Kidney (tissue), 14 donors: Measurements from ENCODE around the gene CUBN. TPM values are rescaled to one million over a fixed set of nuclear protein-coding genes. Genes with fewer than 3 reads are reported as not detected.
"Not testable (repeated sequence)": the region's sequence is repeated elsewhere in the genome, so short reads cannot be mapped to it uniquely, and the experiment has no call there.

Experiments
- DNase-seq, 5 donors: peaks; one replicate each; pipeline ENCODE4 v3.0.0-alpha.2; 2013 to 2020
- FAIRE-seq: peaks from 2 replicates; lab custom pipeline; 2012; peaks lifted over from hg19 to GRCh38; lab: Jason Lieb, UNC
- H3K27ac ChIP-seq, 2 donors: one replicate each; pipeline ENCODE4 v1.7.0; 2013; ENCODE audit warnings: low read depth in 2 of 2, low read length in 2 of 2, inconsistent platforms in 1 of 2
- H3K27me3 ChIP-seq: one replicate; pipeline ENCODE4 v1.7.1; 2013; ENCODE audit warnings: low read length, inconsistent platforms; ENCODE audit not compliant: control insufficient read depth, insufficient read depth
- H3K36me3 ChIP-seq, 3 donors: one replicate each; pipeline versions ENCODE4 v1.7.0 to v1.7.1; 2013; ENCODE audit warnings: low read length in 3 of 3, control low read depth in 1 of 3, inconsistent platforms in 1 of 3; ENCODE audit not compliant: insufficient read depth in 3 of 3, control insufficient read depth in 2 of 3
- H3K4me1 ChIP-seq, 3 donors: one replicate each; pipeline versions ENCODE4 v1.7.0 to v1.7.1; 2013; ENCODE audit warnings: low read length in 3 of 3, inconsistent platforms in 1 of 3, low read depth in 1 of 3; ENCODE audit not compliant: control insufficient read depth in 2 of 3, insufficient read depth in 2 of 3
- H3K4me3 ChIP-seq, 3 donors: one replicate each; pipeline versions ENCODE4 v1.7.0 to v1.8.1; 2013; ENCODE audit warnings: low read length in 3 of 3, control low read depth in 1 of 3, inconsistent platforms in 1 of 3
- H3K9ac ChIP-seq, 3 donors: one replicate each; pipeline versions ENCODE4 v1.7.0 to v1.7.1; 2013; ENCODE audit warnings: low read length in 3 of 3, control low read depth in 1 of 3, inconsistent platforms in 1 of 3
- H3K9me3 ChIP-seq, 3 donors: one replicate each; pipeline versions ENCODE4 v1.7.0 to v1.7.1; 2013; ENCODE audit warnings: low read length in 3 of 3, control low read depth in 1 of 3, inconsistent platforms in 1 of 3; ENCODE audit not compliant: control insufficient read depth in 2 of 3, insufficient read depth in 1 of 3
- intact Hi-C: fragments of 100-400 bp; cut with DNase I; formaldehyde crosslinking; loops from one replicate; pipeline ENCODE4 v1.11.1; 2022
- polyA plus RNA-seq: library from polyadenylated mRNA; stranded (reverse); fragments of 350-450 nt; fragmentation: Illumina TruSeq; extraction: RNeasy Lipid Tissue Mini Kit (QIAGEN cat#74804); gene quantifications from one replicate; pipeline ENCODE4 v1.2.3, GENCODE V29; 2014; ENCODE audit warnings: low read depth, low replicate concordance; ENCODE audit not compliant: insufficient read depth
- total RNA-seq: library from RNA; stranded (reverse); fragmentation: NEBNext Ultra II Directional; extraction: Animal tissue kit (Norgen Biotek cat#: 25700); gene quantifications from one replicate; pipeline ENCODE4 v1.2.1, GENCODE V29; 2021
- TF ChIP-seq, protein P1 (sequence below): IDR thresholded peaks from 3 replicates; pipeline ENCODE4 v1.5.1; 2012; ENCODE audit warnings: mild to moderate bottlenecking, moderate library complexity, borderline replicate concordance; ENCODE audit not compliant: insufficient read depth; ENCODE audit errors: extremely low read depth
- donor health status: control.
- donor health status: control.
- donor health status: control.
- donor health status: control.
- donor health status: control.
- donor health status: DM: yes; HTN: yes; CAD: no.
- donor health status: Normal renal cell carcinoma (clear cell type).

CUBN gene
- total and polyA plus RNA-seq, 2 donors from 2014 or later: 14.8 to 31.6 TPM

DNA sequence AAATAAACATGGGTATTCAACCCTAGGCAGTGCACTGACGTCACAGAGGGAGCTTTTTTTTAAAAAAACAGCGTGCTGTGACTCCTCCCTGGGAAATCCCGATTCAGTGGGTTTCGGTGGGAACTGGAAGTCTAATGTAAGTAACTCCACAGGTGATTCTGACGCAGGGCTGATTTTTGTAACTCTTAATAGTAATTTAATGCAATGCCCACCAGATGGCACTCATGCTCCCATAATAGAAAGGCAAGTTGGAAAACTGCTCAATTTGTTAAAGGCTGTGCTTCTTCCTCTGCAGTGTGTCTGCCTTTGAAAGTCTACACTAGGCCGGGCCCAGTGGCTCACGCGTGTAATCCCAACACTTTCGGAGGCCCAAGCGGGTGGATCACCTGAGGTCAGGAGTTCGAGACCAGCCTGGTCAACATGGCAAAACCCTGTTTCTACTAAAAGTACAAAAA, 301.5 kb downstream of the CUBN start:
- no peak for FAIRE-seq
- H3K9me3 ChIP-seq: no peaks in the 10 kb centered on the region
- TF ChIP-seq, protein P1, sequence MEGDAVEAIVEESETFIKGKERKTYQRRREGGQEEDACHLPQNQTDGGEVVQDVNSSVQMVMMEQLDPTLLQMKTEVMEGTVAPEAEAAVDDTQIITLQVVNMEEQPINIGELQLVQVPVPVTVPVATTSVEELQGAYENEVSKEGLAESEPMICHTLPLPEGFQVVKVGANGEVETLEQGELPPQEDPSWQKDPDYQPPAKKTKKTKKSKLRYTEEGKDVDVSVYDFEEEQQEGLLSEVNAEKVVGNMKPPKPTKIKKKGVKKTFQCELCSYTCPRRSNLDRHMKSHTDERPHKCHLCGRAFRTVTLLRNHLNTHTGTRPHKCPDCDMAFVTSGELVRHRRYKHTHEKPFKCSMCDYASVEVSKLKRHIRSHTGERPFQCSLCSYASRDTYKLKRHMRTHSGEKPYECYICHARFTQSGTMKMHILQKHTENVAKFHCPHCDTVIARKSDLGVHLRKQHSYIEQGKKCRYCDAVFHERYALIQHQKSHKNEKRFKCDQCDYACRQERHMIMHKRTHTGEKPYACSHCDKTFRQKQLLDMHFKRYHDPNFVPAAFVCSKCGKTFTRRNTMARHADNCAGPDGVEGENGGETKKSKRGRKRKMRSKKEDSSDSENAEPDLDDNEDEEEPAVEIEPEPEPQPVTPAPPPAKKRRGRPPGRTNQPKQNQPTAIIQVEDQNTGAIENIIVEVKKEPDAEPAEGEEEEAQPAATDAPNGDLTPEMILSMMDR: peak; percentile 52
- H3K9ac ChIP-seq: no peak overlapping the region
- intact Hi-C loops: no loop called here
- H3K4me1 ChIP-seq: peaks cover 0 to 4% (median 2%) of the 10 kb centered on the region in 3 donors
- no peak overlapping the region for H3K27ac ChIP-seq
- H3K27me3 ChIP-seq: no peaks in the 10 kb centered on the region
- no peak overlapping the region for H3K4me3 ChIP-seq
- H3K36me3 ChIP-seq: peaks cover 0 to 17% (median 2%) of the 10 kb centered on the region in 3 donors
- peak; percentile 67 to 93 (median 70) for DNase-seq

DNA sequence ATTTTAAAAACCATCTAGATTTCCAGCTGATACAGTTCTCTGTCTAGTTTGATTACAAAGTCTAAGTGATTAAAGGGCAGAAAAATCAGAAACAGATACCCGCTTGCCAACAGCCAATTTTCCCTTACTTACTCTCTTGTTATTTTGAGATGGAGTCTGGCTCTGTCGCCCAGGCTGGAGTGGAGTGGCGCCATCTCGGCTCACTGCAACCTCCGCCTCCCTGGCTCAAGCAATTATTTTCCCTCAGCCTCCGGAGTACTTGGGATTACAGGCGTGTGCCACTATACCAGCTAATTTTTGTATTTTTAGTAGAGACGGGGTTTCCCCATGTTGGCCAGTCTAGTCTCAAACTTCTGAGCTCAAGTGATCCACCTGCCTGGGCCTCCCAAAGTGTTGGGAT, 302.1 kb downstream of the CUBN start:
- H3K9ac ChIP-seq, DNase-seq, FAIRE-seq, H3K4me3 ChIP-seq, intact Hi-C loops, H3K4me1 ChIP-seq, H3K27ac ChIP-seq, H3K27me3 ChIP-seq, H3K9me3 ChIP-seq: not testable (repeated sequence)
- H3K36me3 ChIP-seq: peaks cover 0 to 20% (median 2%) of the 10 kb centered on the region in 3 donors

DNA sequence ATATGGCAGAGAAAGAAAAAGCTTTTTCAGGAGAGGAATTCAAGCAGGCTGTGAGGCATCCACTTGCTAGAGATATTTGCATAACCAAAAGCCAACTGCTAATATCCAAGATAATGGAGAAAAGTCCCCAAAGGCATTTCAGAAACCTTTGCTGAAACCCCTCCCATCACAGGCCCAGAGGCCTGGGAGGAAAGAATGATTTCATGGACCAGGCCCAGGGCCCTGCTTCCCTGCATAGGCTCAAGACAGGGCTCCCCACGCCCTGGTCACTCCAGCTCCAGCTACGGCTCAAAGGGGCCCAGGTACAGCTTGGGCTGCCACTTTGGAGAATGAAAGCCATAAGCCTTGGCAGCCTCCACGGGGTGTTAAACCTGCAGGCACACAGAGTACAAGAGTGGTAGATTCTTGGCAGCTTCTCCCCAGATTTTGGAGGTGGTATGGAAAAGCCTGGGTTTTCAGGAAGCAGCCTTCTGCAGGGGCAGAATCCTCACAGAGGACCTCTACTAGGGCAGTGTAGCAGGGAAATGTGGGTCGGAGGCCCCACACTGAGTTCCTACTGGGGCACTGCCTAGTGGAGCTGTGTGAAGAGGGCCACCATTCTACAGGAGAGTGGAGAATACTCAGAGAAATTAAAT, 306.8 kb downstream of the CUBN start:
- Histone ChIP-seq H3K9me3 (no peaks in the 10 kb centered on the region), H3K4me3 (no peak overlapping the region), H3K4me1 (no peaks in the 10 kb centered on the region), H3K27me3 (no peaks in the 10 kb centered on the region), H3K9ac (no peak overlapping the region), H3K36me3 (peaks cover 0 to 18% (median 2%) of the 10 kb centered on the region in 3 donors), H3K27ac (no peak overlapping the region)
- TF ChIP-seq, protein P1: no peak
- intact Hi-C loops: no loop called here
- FAIRE-seq (no peak), DNase-seq (no peak)

DNA sequence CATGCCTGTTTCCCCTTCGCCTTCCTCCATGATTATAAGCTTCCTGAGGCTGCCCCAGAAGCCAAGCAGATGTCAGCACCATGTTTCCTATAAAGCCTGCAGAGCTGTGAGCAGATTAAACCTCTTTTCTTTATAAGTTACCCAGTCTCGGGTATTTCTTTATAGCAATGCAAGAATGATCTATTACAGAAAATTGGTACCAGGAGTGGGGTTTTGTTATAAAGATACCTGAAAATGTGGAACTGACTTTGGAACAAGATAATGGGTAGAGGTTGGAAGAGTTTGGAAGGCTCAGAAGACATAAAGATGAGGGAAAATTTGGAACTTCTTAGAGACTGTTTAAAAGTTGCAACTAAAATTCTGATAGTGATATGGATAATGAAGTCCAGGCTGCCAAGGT, 307.6 kb downstream of the CUBN start:
- FAIRE-seq: no peak
- no peak for DNase-seq
- no peaks in the 10 kb centered on the region for H3K4me1 ChIP-seq
- H3K9me3 ChIP-seq: no peaks in the 10 kb centered on the region
- no peak overlapping the region for H3K27ac ChIP-seq
- H3K36me3 ChIP-seq: peaks cover 0 to 15% (median 2%) of the 10 kb centered on the region in 3 donors
- TF ChIP-seq, protein P1: no peak
- H3K9ac ChIP-seq: no peak overlapping the region
- H3K4me3 ChIP-seq: no peak overlapping the region
- no peaks in the 10 kb centered on the region for H3K27me3 ChIP-seq
- intact Hi-C loops: no loop called here
